ENCODE measurements around the gene LGALS9. TPM values are rescaled to one million over a fixed set of nuclear protein-coding genes. Genes with fewer than 3 reads are reported as not detected.

Gene LGALS9
- total and polyA plus RNA-seq, 9 of the 15 experiments (the other 6 are each of a cell fraction or from before 2014, with no cell fraction given) = 0.45 to 6.9 (median 2.8) TPM

- Histone ChIP-seq H3K79me2 (ENCODE audit: control insufficient read depth, insufficient read depth, low read length) (no peaks in the 10 kb centered on the region; the same call in 2 of the 3 replicates), H3K9me3 (replicated peaks; ENCODE audit: control insufficient read depth, insufficient read depth, low read depth, low read length) (no peaks in the 10 kb centered on the region), H3K27me3 (ENCODE audit: control insufficient read depth in 2 of 2, insufficient read depth in 2 of 2, low read length in 2 of 2) (no peaks in the 10 kb centered on the region), H3K27ac (ENCODE audit: extremely low read depth, low read depth, low read length) (no peak overlapping the region), H2AFZ (ENCODE audit: low read depth, low read length) (no peak overlapping the region), H3K36me3 (ENCODE audit: control insufficient read depth, insufficient read depth, low read length) (peaks cover 92% of the 10 kb centered on the region), H3K4me3 (no peak overlapping the region), H3K4me1 (replicated peaks in 1 of 2; ENCODE audit: control insufficient read depth in 2 of 2, insufficient read depth in 2 of 2, low read length in 2 of 2) (peaks cover 9 to 24% of the 10 kb centered on the region in 2 experiments; a peak in 4 of 5 replicates), H3K9ac (ENCODE audit: insufficient read depth in 1 of 2, low read depth in 2 of 2, low read length in 2 of 2) (no peak overlapping the region), H3K4me2 (ENCODE audit: insufficient read depth, low read length) (no peak overlapping the region), H4K20me1 (replicated peaks; ENCODE audit: control insufficient read depth, insufficient read depth, low read length) (no peaks in the 10 kb centered on the region), H3K9me1 (ENCODE audit: control insufficient read depth, insufficient read depth, low read length) (no peaks in the 10 kb centered on the region)
- in situ Hi-C loops (cut with MboI) = loop anchor here (10.0 kb wide), 1 partner anchor 219 kb away; no protein-coding TSS in a partner anchor
- DNase-seq (ENCODE audit: extremely low read depth in 1 of 4, low spot score in 3 of 4) (no peak), ATAC-seq (no peak), FAIRE-seq (no peak)
- intact Hi-C loops (cut with micrococcal nuclease) = no loop called here
- no TSS peak for BruUV-seq (replicated peaks)
- ChIA-PET POLR2A (interaction anchor here (0.9 to 1.6 kb wide), 3 partner anchors 10 to 15 kb away, joined by 3 to 9 read pairs (median 8); no protein-coding TSS in a partner anchor), CTCF (ENCODE audit: low intra/inter-chr PET ratio) (no interaction called here)
- TF ChIP-seq ESRRA (IDR thresholded peaks at IDR 0.05; ENCODE audit: borderline replicate concordance, low read depth) = 0 out of 2 replicates have a peak, but pooled peaks have one; percentile 22
- TF ChIP-seq IRF2 (CRISPR knock-in tag; IDR thresholded peaks at IDR 0.05) = no peak
- WGBS (ENCODE audit: insufficient coverage, low coverage, missing lambda C conversion rate) = 82% methylated on average over 3 of the region's 3 CpGs
Observed at GRCh38 chr17:27593857-27594255, 37.1 kb upstream of the LGALS9 start.

GRCh38 chr17:27595208-27595607, 35.8 kb upstream of the LGALS9 start:
- H3K9me3 ChIP-seq (replicated peaks; ENCODE audit: control insufficient read depth, insufficient read depth, low read depth, low read length) = no peaks in the 10 kb centered on the region
- in situ Hi-C loops (cut with MboI) = loop anchor here (10.0 kb wide), 1 partner anchor 220 kb away; no protein-coding TSS in a partner anchor
- no peaks in the 10 kb centered on the region; the same call in 2 of the 3 replicates for H3K79me2 ChIP-seq (ENCODE audit: control insufficient read depth, insufficient read depth, low read length)
- intact Hi-C loops (cut with micrococcal nuclease) = no loop called here
- no peaks in the 10 kb centered on the region for H4K20me1 ChIP-seq (replicated peaks; ENCODE audit: control insufficient read depth, insufficient read depth, low read length)
- peaks cover 10 to 25% of the 10 kb centered on the region in 2 experiments; a peak in 4 of 5 replicates for H3K4me1 ChIP-seq (replicated peaks in 1 of 2; ENCODE audit: control insufficient read depth in 2 of 2, insufficient read depth in 2 of 2, low read length in 2 of 2)
- H3K9me1 ChIP-seq (ENCODE audit: control insufficient read depth, insufficient read depth, low read length) = no peaks in the 10 kb centered on the region
- H3K4me3 ChIP-seq = no peak overlapping the region
- DNase-seq (ENCODE audit: extremely low read depth in 1 of 4, low spot score in 3 of 4) (no peak), FAIRE-seq (no peak), ATAC-seq (no peak)
- H2AFZ ChIP-seq (ENCODE audit: low read depth, low read length) = no peak overlapping the region
- BruUV-seq (replicated peaks) = no TSS peak
- no peak for TF ChIP-seq SNRNP70 (optimal IDR thresholded peaks at IDR 0.05; ENCODE audit: low read depth, low read length)
- peak; percentile 44 for TF ChIP-seq ZFP36 (IDR thresholded peaks at IDR 0.05; ENCODE audit: low read depth, low read length, partially characterized antibody)
- WGBS (ENCODE audit: insufficient coverage, low coverage, missing lambda C conversion rate) = 83% methylated on average over 2 of the region's 2 CpGs
- no peaks in the 10 kb centered on the region for H3K27me3 ChIP-seq (ENCODE audit: control insufficient read depth in 2 of 2, insufficient read depth in 2 of 2, low read length in 2 of 2)
- CTCF ChIA-PET (ENCODE audit: low intra/inter-chr PET ratio) = no interaction called here
- H3K4me2 ChIP-seq (ENCODE audit: insufficient read depth, low read length) = no peak overlapping the region
- POLR2A ChIA-PET = interaction anchor here (0.8 to 5.4 kb wide), 4 partner anchors 7 to 129 kb away, joined by 3 to 31 read pairs (median 3); no protein-coding TSS in a partner anchor
- H3K36me3 ChIP-seq (ENCODE audit: control insufficient read depth, insufficient read depth, low read length) = peaks cover 83% of the 10 kb centered on the region
- peak overlapping the region in 1 of 2 experiments; percentile 22; a peak in 1 of 4 replicates for H3K9ac ChIP-seq (ENCODE audit: insufficient read depth in 1 of 2, low read depth in 2 of 2, low read length in 2 of 2)
- no peak overlapping the region for H3K27ac ChIP-seq (ENCODE audit: extremely low read depth, low read depth, low read length)
